ENCODE measurements around the gene GSN.

- TF ChIP-seq JUNB (CRISPR knock-in tag; conservative IDR thresholded peaks at IDR 0.05) = no peak
- no peak for TF ChIP-seq CTCF (IDR thresholded peaks at IDR 0.05 in 2 of 3, conservative IDR thresholded peaks at IDR 0.05 in 1 of 3; ENCODE audit: insufficient read depth in 2 of 3, low read depth in 1 of 3, low read length in 3 of 3)
- TF ChIP-seq MTA2 (IDR thresholded peaks at IDR 0.05; ENCODE audit: low read depth) = no peak
- no peak for TF ChIP-seq ELF1 (tag; IDR thresholded peaks at IDR 0.05)
- no peak for TF ChIP-seq EP300 (IDR thresholded peaks at IDR 0.05; ENCODE audit: low read length)
- TF ChIP-seq ZNF384 (IDR thresholded peaks at IDR 0.05; ENCODE audit: low read depth, low read length) = no peak
- no peak for TF ChIP-seq HDAC2 (IDR thresholded peaks at IDR 0.05)
- TF ChIP-seq NCOR1 (IDR thresholded peaks at IDR 0.05) = no peak
- no peak for TF ChIP-seq EZH2 (IDR thresholded peaks at IDR 0.05; ENCODE audit: borderline replicate concordance, low read depth, low read length)
- TF ChIP-seq ATF3 (IDR thresholded peaks at IDR 0.05) = no peak
- TF ChIP-seq ATF3 (CRISPR knock-in tag; conservative IDR thresholded peaks at IDR 0.05) = no peak
- no peak for TF ChIP-seq CREB1 (IDR thresholded peaks at IDR 0.05)
- TF ChIP-seq CREB1 (CRISPR knock-in tag; IDR thresholded peaks at IDR 0.05) = no peak
Observed at GRCh38 chr9:121273064-121273775, 5.3 kb downstream of the GSN start.

All from K562 (cell line).